Measurements from ENCODE around the gene POFUT2. TPM values are rescaled to one million over a fixed set of nuclear protein-coding genes. Genes with fewer than 3 reads are reported as not detected.

The POFUT2 gene
- polyA plus RNA-seq, 2 of the 4 experiments (the other 2 are of a cell fraction): 10.7 to 16.6 TPM

DNA sequence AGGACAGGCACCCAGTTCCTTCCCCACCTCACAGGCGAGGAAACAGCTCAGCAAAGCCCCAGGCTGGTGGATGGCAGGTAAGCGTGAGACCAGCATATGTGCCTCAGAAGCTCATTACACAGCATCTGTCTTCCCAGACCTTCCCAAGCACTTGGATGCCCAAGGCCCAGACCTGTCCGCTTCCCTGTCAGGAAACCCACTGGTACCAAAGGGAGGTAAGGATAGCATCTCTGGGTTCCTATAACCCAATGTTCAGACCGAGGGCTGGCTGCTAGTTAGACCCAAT lies 3.3 kb downstream of the POFUT2 start:
- no peak for FAIRE-seq
- Histone ChIP-seq H3K9me3 (no peaks in the 10 kb centered on the region), H3K4me2 (no peak overlapping the region), H3K4me1 (peaks cover 5% of the 10 kb centered on the region; the same call in 1 of the 3 replicates), H3K27ac (no peak overlapping the region), H3K4me3 (no peak overlapping the region)
- WGBS (ENCODE audit: missing lambda C conversion rate): 88% methylated on average over 4 of the region's 4 CpGs
- no peak for ATAC-seq
- CTCF ChIA-PET: interaction anchor here (2.4 kb wide), 1 partner anchor 155 kb away, joined by 7 read pairs; no protein-coding TSS in a partner anchor
- POLR2A ChIA-PET: no interaction called here
- no peak for DNase-seq (ENCODE audit: low read depth in 1 of 2, low spot score in 1 of 2)
- TF ChIP-seq RAD21 (conservative IDR thresholded peaks at IDR 0.05 in 1 of 2, IDR thresholded peaks at IDR 0.05 in 1 of 2): no peak
- TF ChIP-seq, protein P1, sequence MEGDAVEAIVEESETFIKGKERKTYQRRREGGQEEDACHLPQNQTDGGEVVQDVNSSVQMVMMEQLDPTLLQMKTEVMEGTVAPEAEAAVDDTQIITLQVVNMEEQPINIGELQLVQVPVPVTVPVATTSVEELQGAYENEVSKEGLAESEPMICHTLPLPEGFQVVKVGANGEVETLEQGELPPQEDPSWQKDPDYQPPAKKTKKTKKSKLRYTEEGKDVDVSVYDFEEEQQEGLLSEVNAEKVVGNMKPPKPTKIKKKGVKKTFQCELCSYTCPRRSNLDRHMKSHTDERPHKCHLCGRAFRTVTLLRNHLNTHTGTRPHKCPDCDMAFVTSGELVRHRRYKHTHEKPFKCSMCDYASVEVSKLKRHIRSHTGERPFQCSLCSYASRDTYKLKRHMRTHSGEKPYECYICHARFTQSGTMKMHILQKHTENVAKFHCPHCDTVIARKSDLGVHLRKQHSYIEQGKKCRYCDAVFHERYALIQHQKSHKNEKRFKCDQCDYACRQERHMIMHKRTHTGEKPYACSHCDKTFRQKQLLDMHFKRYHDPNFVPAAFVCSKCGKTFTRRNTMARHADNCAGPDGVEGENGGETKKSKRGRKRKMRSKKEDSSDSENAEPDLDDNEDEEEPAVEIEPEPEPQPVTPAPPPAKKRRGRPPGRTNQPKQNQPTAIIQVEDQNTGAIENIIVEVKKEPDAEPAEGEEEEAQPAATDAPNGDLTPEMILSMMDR (IDR thresholded peaks at IDR 0.05): no peak
- TF ChIP-seq, protein P2, sequence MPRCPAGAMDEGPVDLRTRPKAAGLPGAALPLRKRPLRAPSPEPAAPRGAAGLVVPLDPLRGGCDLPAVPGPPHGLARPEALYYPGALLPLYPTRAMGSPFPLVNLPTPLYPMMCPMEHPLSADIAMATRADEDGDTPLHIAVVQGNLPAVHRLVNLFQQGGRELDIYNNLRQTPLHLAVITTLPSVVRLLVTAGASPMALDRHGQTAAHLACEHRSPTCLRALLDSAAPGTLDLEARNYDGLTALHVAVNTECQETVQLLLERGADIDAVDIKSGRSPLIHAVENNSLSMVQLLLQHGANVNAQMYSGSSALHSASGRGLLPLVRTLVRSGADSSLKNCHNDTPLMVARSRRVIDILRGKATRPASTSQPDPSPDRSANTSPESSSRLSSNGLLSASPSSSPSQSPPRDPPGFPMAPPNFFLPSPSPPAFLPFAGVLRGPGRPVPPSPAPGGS (IDR thresholded peaks at IDR 0.05): no peak
- TF ChIP-seq, protein P3, sequence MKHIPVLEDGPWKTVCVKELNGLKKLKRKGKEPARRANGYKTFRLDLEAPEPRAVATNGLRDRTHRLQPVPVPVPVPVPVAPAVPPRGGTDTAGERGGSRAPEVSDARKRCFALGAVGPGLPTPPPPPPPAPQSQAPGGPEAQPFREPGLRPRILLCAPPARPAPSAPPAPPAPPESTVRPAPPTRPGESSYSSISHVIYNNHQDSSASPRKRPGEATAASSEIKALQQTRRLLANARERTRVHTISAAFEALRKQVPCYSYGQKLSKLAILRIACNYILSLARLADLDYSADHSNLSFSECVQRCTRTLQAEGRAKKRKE (CRISPR knock-in tag; IDR thresholded peaks at IDR 0.05; ENCODE audit: low read depth): no peak
- no peak for TF ChIP-seq TFCP2L1 (CRISPR knock-in tag; IDR thresholded peaks at IDR 0.05)
- no peak for TF ChIP-seq EHF (CRISPR knock-in tag; IDR thresholded peaks at IDR 0.05)
- no peak for TF ChIP-seq SREBF2 (IDR thresholded peaks at IDR 0.05)
- TF ChIP-seq, protein P4, sequence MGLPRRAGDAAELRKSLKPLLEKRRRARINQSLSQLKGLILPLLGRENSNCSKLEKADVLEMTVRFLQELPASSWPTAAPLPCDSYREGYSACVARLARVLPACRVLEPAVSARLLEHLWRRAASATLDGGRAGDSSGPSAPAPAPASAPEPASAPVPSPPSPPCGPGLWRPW (IDR thresholded peaks at IDR 0.05): no peak
- TF ChIP-seq HDAC2 (IDR thresholded peaks at IDR 0.05): no peak
- no peak for TF ChIP-seq KDM5A (IDR thresholded peaks at IDR 0.05)
- TF ChIP-seq CBX2 (IDR thresholded peaks at IDR 0.05; ENCODE audit: borderline replicate concordance, low read depth): no peak
- no peak for TF ChIP-seq MAFK (IDR thresholded peaks at IDR 0.05; ENCODE audit: partially characterized antibody)
- TF ChIP-seq JUNB (IDR thresholded peaks at IDR 0.05): no peak
- TF ChIP-seq FOXS1 (CRISPR knock-in tag; IDR thresholded peaks at IDR 0.05): no peak
- TF ChIP-seq, protein P5, sequence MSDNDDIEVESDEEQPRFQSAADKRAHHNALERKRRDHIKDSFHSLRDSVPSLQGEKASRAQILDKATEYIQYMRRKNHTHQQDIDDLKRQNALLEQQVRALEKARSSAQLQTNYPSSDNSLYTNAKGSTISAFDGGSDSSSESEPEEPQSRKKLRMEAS (IDR thresholded peaks at IDR 0.05): no peak
- TF ChIP-seq JUN (IDR thresholded peaks at IDR 0.05): no peak
- no peak for TF ChIP-seq MAZ (IDR thresholded peaks at IDR 0.05; ENCODE audit: borderline replicate concordance, low read depth, low read length)
- TF ChIP-seq, protein P6, sequence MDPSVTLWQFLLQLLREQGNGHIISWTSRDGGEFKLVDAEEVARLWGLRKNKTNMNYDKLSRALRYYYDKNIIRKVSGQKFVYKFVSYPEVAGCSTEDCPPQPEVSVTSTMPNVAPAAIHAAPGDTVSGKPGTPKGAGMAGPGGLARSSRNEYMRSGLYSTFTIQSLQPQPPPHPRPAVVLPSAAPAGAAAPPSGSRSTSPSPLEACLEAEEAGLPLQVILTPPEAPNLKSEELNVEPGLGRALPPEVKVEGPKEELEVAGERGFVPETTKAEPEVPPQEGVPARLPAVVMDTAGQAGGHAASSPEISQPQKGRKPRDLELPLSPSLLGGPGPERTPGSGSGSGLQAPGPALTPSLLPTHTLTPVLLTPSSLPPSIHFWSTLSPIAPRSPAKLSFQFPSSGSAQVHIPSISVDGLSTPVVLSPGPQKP (IDR thresholded peaks at IDR 0.05; ENCODE audit: low read depth, low read length): no peak
- TF ChIP-seq ZSCAN20 (CRISPR knock-in tag; IDR thresholded peaks at IDR 0.05): no peak

DNA sequence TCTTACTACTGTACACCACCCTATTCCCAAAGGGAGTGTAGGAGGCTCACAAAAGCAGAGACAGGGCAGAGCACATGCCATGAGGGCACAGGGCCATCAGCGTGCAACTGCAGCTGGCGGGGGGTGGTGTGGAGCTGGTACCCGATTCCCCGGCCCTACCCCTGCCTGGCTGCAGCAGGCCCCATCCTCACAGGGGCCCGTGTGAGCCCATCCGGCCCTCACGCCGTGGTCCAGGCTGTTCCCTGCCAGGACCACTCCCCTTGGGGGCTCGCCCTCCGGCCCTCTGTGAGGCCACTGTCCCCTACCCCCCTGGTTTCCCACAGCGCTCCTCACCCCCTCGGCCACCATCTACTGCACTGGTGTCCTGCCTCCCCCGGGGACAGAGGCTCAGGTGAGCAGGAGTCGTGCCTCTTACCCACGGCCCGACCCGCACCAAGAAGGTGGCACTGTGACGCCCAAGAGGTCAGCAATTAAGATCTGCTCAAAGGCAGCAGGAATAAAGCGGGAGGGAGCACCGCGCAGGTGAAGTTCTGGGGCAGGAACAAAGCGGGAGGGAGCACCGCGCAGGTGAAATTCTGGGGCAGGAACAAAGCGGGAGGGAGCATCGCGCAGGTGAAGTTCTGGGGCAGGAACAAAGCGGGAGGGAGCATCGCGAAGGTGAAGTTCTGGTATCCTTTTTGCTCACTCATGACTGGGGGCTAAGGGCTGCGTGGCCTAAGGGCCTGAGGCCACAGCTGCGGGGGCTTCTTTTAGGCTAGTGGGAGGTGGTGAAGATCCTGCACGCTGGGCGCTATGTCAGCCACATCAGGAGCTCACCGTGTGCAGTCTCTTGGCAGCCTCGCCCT lies 3.9 kb downstream of the POFUT2 start:
- FAIRE-seq: no peak
- ATAC-seq: no peak
- no peak for TF ChIP-seq BHLHE40 (IDR thresholded peaks at IDR 0.05; ENCODE audit: low read depth, low read length)
- no peak for TF ChIP-seq NPAS2 (CRISPR knock-in tag; IDR thresholded peaks at IDR 0.05; ENCODE audit: borderline replicate concordance)
- no peak for TF ChIP-seq HEYL (CRISPR knock-in tag; IDR thresholded peaks at IDR 0.05)
- TF ChIP-seq, protein P7, sequence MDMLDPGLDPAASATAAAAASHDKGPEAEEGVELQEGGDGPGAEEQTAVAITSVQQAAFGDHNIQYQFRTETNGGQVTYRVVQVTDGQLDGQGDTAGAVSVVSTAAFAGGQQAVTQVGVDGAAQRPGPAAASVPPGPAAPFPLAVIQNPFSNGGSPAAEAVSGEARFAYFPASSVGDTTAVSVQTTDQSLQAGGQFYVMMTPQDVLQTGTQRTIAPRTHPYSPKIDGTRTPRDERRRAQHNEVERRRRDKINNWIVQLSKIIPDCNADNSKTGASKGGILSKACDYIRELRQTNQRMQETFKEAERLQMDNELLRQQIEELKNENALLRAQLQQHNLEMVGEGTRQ (IDR thresholded peaks at IDR 0.05): no peak
- no peak for TF ChIP-seq SREBF2 (IDR thresholded peaks at IDR 0.05)
- TF ChIP-seq EP300 (IDR thresholded peaks at IDR 0.05): no peak
- TF ChIP-seq FOXS1 (CRISPR knock-in tag; IDR thresholded peaks at IDR 0.05): no peak
- TF ChIP-seq POLR2AphosphoS2 (conservative IDR thresholded peaks at IDR 0.05; ENCODE audit: low read length): no peak
- TF ChIP-seq CEBPB (IDR thresholded peaks at IDR 0.05): no peak
- TF ChIP-seq KDM1A (IDR thresholded peaks at IDR 0.05; ENCODE audit: low read depth): no peak
- TF ChIP-seq, protein P8, sequence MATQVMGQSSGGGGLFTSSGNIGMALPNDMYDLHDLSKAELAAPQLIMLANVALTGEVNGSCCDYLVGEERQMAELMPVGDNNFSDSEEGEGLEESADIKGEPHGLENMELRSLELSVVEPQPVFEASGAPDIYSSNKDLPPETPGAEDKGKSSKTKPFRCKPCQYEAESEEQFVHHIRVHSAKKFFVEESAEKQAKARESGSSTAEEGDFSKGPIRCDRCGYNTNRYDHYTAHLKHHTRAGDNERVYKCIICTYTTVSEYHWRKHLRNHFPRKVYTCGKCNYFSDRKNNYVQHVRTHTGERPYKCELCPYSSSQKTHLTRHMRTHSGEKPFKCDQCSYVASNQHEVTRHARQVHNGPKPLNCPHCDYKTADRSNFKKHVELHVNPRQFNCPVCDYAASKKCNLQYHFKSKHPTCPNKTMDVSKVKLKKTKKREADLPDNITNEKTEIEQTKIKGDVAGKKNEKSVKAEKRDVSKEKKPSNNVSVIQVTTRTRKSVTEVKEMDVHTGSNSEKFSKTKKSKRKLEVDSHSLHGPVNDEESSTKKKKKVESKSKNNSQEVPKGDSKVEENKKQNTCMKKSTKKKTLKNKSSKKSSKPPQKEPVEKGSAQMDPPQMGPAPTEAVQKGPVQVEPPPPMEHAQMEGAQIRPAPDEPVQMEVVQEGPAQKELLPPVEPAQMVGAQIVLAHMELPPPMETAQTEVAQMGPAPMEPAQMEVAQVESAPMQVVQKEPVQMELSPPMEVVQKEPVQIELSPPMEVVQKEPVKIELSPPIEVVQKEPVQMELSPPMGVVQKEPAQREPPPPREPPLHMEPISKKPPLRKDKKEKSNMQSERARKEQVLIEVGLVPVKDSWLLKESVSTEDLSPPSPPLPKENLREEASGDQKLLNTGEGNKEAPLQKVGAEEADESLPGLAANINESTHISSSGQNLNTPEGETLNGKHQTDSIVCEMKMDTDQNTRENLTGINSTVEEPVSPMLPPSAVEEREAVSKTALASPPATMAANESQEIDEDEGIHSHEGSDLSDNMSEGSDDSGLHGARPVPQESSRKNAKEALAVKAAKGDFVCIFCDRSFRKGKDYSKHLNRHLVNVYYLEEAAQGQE (IDR thresholded peaks at IDR 0.05): no peak

More for the DNA sequence above, 3.9 kb downstream of the POFUT2 start:
- Histone ChIP-seq H3K9me3 (no peaks in the 10 kb centered on the region), H3K27ac (no peak overlapping the region), H3K4me3 (no peak overlapping the region), H3K4me1 (peaks cover 5% of the 10 kb centered on the region; the same call in 1 of the 3 replicates), H3K4me2 (no peak overlapping the region)
- WGBS (ENCODE audit: missing lambda C conversion rate): 95% methylated on average over 27 of the region's 36 CpGs
- CTCF ChIA-PET: interaction anchor here (2.4 kb wide), 1 partner anchor 156 kb away, joined by 7 read pairs; no protein-coding TSS in a partner anchor
- POLR2A ChIA-PET: no interaction called here
- no peak for DNase-seq (ENCODE audit: low read depth in 1 of 2, low spot score in 1 of 2)
